Ectodermal cell (in vitro differentiated cells): ENCODE measurements around the gene ANKRD11.

ENCODE experiments used
- H3K27ac ChIP-seq: 2 replicates; pipeline ENCODE4 v1.7.0; 2013; ENCODE audit warnings: mild to moderate bottlenecking, low read depth, low read length; ENCODE audit not compliant: insufficient read depth, poor library complexity, severe bottlenecking
- H3K27me3 ChIP-seq: 2 replicates; pipeline ENCODE4 v1.7.0; 2013; ENCODE audit warnings: mild to moderate bottlenecking, low read length; ENCODE audit not compliant: insufficient read depth, control insufficient read depth, poor library complexity, severe bottlenecking
- H3K36me3 ChIP-seq: one replicate; pipeline ENCODE4 v1.7.0; 2013; ENCODE audit warnings: low read length; ENCODE audit not compliant: control insufficient read depth, insufficient read depth
- H3K4me1 ChIP-seq: one replicate; pipeline ENCODE4 v1.7.0; 2013; ENCODE audit warnings: low read length; ENCODE audit not compliant: control insufficient read depth, insufficient read depth
- H3K4me3 ChIP-seq: 2 replicates; pipeline ENCODE4 v1.7.0; 2013; ENCODE audit warnings: low read depth, low read length, control low read depth; ENCODE audit not compliant: insufficient read depth
- H3K9me3 ChIP-seq: 2 replicates; pipeline ENCODE4 v1.7.0; 2013; ENCODE audit warnings: mild to moderate bottlenecking, low read length, moderate library complexity; ENCODE audit not compliant: control insufficient read depth
- WGBS, 2 experiments: methylation state at CpG; one replicate each; pipeline ENCODE4 v1.1.7; 2013; ENCODE audit warnings: missing lambda C conversion rate in 2 of 2; 5-methylcytosine and 5-hydroxymethylcytosine counted together

ANKRD11 gene

GRCh38 chr16:89481356-89481955 is 8.9 kb downstream of the ANKRD11 start:
- no peaks in the 10 kb centered on the region for H3K36me3 ChIP-seq
- peaks cover 36% of the 10 kb centered on the region for H3K4me1 ChIP-seq
- no peaks in the 10 kb centered on the region for H3K9me3 ChIP-seq
- H3K27me3 ChIP-seq: no peaks in the 10 kb centered on the region
- WGBS, 2 experiments: 87 to 92% methylated on average over 13 of the region's 13 CpGs
- H3K27ac ChIP-seq: no peak overlapping the region
- H3K4me3 ChIP-seq: no peak overlapping the region

GRCh38 chr16:89478576-89479221 is 11.7 kb downstream of the ANKRD11 start:
- Histone ChIP-seq H3K4me3 (no peak overlapping the region), H3K4me1 (peaks cover 19% of the 10 kb centered on the region), H3K36me3 (no peaks in the 10 kb centered on the region), H3K27me3 (no peaks in the 10 kb centered on the region), H3K9me3 (no peaks in the 10 kb centered on the region), H3K27ac (no peak overlapping the region)
- WGBS, 2 experiments: 91 to 94% methylated on average over 14 of the region's 14 CpGs

GRCh38 chr16:89476811-89477261 is 13.5 kb downstream of the ANKRD11 start:
- Histone ChIP-seq H3K4me1 (peaks cover 8% of the 10 kb centered on the region), H3K27ac (peak overlapping the region; percentile 26), H3K36me3 (no peaks in the 10 kb centered on the region), H3K27me3 (no peaks in the 10 kb centered on the region), H3K4me3 (no peak overlapping the region), H3K9me3 (no peaks in the 10 kb centered on the region)
- WGBS, 2 experiments: 94 to 95% methylated on average over 10 of the region's 10 CpGs

GRCh38 chr16:89476379-89476778 is 14.0 kb downstream of the ANKRD11 start:
- Histone ChIP-seq H3K4me3 (no peak overlapping the region), H3K9me3 (no peaks in the 10 kb centered on the region), H3K27me3 (no peaks in the 10 kb centered on the region), H3K4me1 (peaks cover 3% of the 10 kb centered on the region), H3K36me3 (no peaks in the 10 kb centered on the region), H3K27ac (peak overlapping the region; percentile 26)
- whole genome bisulfite sequencing, 2 experiments: 92 to 97% methylated on average over 5 of the region's 5 CpGs

GRCh38 chr16:89475144-89475543 is 15.2 kb downstream of the ANKRD11 start:
- H3K27me3 ChIP-seq: no peaks in the 10 kb centered on the region
- no peaks in the 10 kb centered on the region for H3K9me3 ChIP-seq
- no peak overlapping the region for H3K4me3 ChIP-seq
- H3K4me1 ChIP-seq: no peaks in the 10 kb centered on the region
- no peaks in the 10 kb centered on the region for H3K36me3 ChIP-seq
- 59 to 63% methylated on average over 5 of the region's 5 CpGs for WGBS, 2 experiments
- no peak overlapping the region for H3K27ac ChIP-seq

GRCh38 chr16:89473791-89474414 is 16.5 kb downstream of the ANKRD11 start:
- H3K4me3 ChIP-seq: no peak overlapping the region
- no peaks in the 10 kb centered on the region for H3K36me3 ChIP-seq
- 88 to 89% methylated on average over 9 of the region's 9 CpGs for WGBS, 2 experiments
- no peak overlapping the region for H3K27ac ChIP-seq
- H3K9me3 ChIP-seq: no peaks in the 10 kb centered on the region
- H3K4me1 ChIP-seq: no peaks in the 10 kb centered on the region
- no peaks in the 10 kb centered on the region for H3K27me3 ChIP-seq

GRCh38 chr16:89473136-89473712 is 17.1 kb downstream of the ANKRD11 start:
- WGBS, 2 experiments: 96 to 97% methylated on average over 7 of the region's 7 CpGs
- H3K27me3 ChIP-seq: no peaks in the 10 kb centered on the region
- H3K27ac ChIP-seq: no peak overlapping the region
- H3K9me3 ChIP-seq: no peaks in the 10 kb centered on the region
- H3K4me1 ChIP-seq: no peaks in the 10 kb centered on the region
- H3K4me3 ChIP-seq: no peak overlapping the region
- no peaks in the 10 kb centered on the region for H3K36me3 ChIP-seq

- no peaks in the 10 kb centered on the region for H3K36me3 ChIP-seq
- H3K27me3 ChIP-seq: no peaks in the 10 kb centered on the region
- no peak overlapping the region for H3K27ac ChIP-seq
- no peaks in the 10 kb centered on the region for H3K4me1 ChIP-seq
- H3K4me3 ChIP-seq: no peak overlapping the region
- no peaks in the 10 kb centered on the region for H3K9me3 ChIP-seq
- WGBS, 2 experiments: 85 to 98% methylated on average over 2 of the region's 2 CpGs
These were observed 17.7 kb downstream of the ANKRD11 start for GRCh38 chr16:89472711-89473075.

GRCh38 chr16:89467382-89467781 is 23.0 kb downstream of the ANKRD11 start:
- Histone ChIP-seq H3K27ac (no peak overlapping the region), H3K36me3 (no peaks in the 10 kb centered on the region), H3K9me3 (no peaks in the 10 kb centered on the region), H3K4me1 (peaks cover 12% of the 10 kb centered on the region), H3K27me3 (no peaks in the 10 kb centered on the region), H3K4me3 (no peak overlapping the region)
- WGBS, 2 experiments: 95 to 97% methylated on average over 7 of the region's 7 CpGs

- H3K36me3 ChIP-seq: no peaks in the 10 kb centered on the region
- H3K9me3 ChIP-seq: no peaks in the 10 kb centered on the region
- H3K4me3 ChIP-seq: no peak overlapping the region
- peaks cover 12% of the 10 kb centered on the region for H3K4me1 ChIP-seq
- no peak overlapping the region for H3K27ac ChIP-seq
- WGBS, 2 experiments: 92 to 94% methylated on average over 5 of the region's 5 CpGs
- no peaks in the 10 kb centered on the region for H3K27me3 ChIP-seq
These were observed 23.4 kb downstream of the ANKRD11 start for GRCh38 chr16:89466920-89467319.
